Measurements from ENCODE around the gene SUPT20HL2.
"Not testable (repeated sequence)": the region's sequence is repeated elsewhere in the genome, so short reads cannot be mapped to it uniquely, and the experiment has no call there.

SUPT20HL2 gene

GRCh38 chrX:24309580-24310374 is 4.1 kb downstream of the SUPT20HL2 start:
- not testable (repeated sequence) for DNase-seq (ENCODE audit: low read depth in 2 of 2)

- not testable (repeated sequence) for DNase-seq (ENCODE audit: low read depth in 2 of 2)
Measured at GRCh38 chrX:24308803-24309202, 5.1 kb downstream of the SUPT20HL2 start.

GRCh38 chrX:24306440-24306839 is 7.4 kb downstream of the SUPT20HL2 start:
- DNase-seq (ENCODE audit: low read depth in 2 of 2): no peak

- DNase-seq (ENCODE audit: low read depth in 2 of 2): no peak
Measured at GRCh38 chrX:24305905-24306304, 8.0 kb downstream of the SUPT20HL2 start.

- no peak for DNase-seq (ENCODE audit: low read depth in 2 of 2)
Measured at GRCh38 chrX:24301806-24302205, 12.1 kb downstream of the SUPT20HL2 start.

GRCh38 chrX:24301060-24301459 is 12.8 kb downstream of the SUPT20HL2 start:
- DNase-seq (ENCODE audit: low read depth in 2 of 2): no peak

- no peak for DNase-seq (ENCODE audit: low read depth in 2 of 2)
Measured at GRCh38 chrX:24298191-24298590, 15.7 kb downstream of the SUPT20HL2 start.

- peak in 1 of 2 donors; percentile 25 for DNase-seq (ENCODE audit: low read depth in 2 of 2)
Measured at GRCh38 chrX:24294619-24295018, 19.2 kb downstream of the SUPT20HL2 start.

- DNase-seq (ENCODE audit: low read depth in 2 of 2): no peak
Measured at GRCh38 chrX:24293412-24293811, 20.5 kb downstream of the SUPT20HL2 start.

GRCh38 chrX:24292353-24292752 is 21.5 kb downstream of the SUPT20HL2 start:
- no peak for DNase-seq (ENCODE audit: low read depth in 2 of 2)

- no peak for DNase-seq (ENCODE audit: low read depth in 2 of 2)
Measured at GRCh38 chrX:24285082-24285481, 28.8 kb downstream of the SUPT20HL2 start.

GRCh38 chrX:24283127-24283794 is 30.6 kb downstream of the SUPT20HL2 start:
- no peak for DNase-seq (ENCODE audit: low read depth in 2 of 2)

GRCh38 chrX:24282381-24283126 is 31.3 kb downstream of the SUPT20HL2 start:
- no peak for DNase-seq (ENCODE audit: low read depth in 2 of 2)

- no peak for DNase-seq (ENCODE audit: low read depth in 2 of 2)
Measured at GRCh38 chrX:24277405-24277804, 36.5 kb downstream of the SUPT20HL2 start.

GRCh38 chrX:24276015-24276414 is 37.9 kb downstream of the SUPT20HL2 start:
- DNase-seq (ENCODE audit: low read depth in 2 of 2): no peak

GRCh38 chrX:24271262-24271661 is 42.6 kb downstream of the SUPT20HL2 start:
- no peak for DNase-seq (ENCODE audit: low read depth in 2 of 2)

GRCh38 chrX:24268786-24269185 is 45.1 kb downstream of the SUPT20HL2 start:
- DNase-seq (ENCODE audit: low read depth in 2 of 2): no peak

GRCh38 chrX:24266996-24267395 is 46.9 kb downstream of the SUPT20HL2 start:
- no peak for DNase-seq (ENCODE audit: low read depth in 2 of 2)

GRCh38 chrX:24264383-24264782 is 49.5 kb downstream of the SUPT20HL2 start:
- DNase-seq (ENCODE audit: low read depth in 2 of 2): no peak

GRCh38 chrX:24262309-24262708 is 51.6 kb downstream of the SUPT20HL2 start:
- DNase-seq (ENCODE audit: low read depth in 2 of 2): no peak

Data from activated CD4-positive, alpha-beta T cell treated with anti-CD3 and anti-CD28 coated beads for 24 hours (primary cell).